Body of pancreas (tissue), 4 donors: ENCODE measurements around the gene ACADSB. TPM values are rescaled to one million over a fixed set of nuclear protein-coding genes. Genes with fewer than 3 reads are reported as not detected.

Experiments
- ATAC-seq: fragments of 150-250 bp; one replicate; pipeline ENCODE4 v1.9.1; 2016
- DNase-seq, 4 donors: peaks; one replicate each; pipeline ENCODE4 v3.0.0-alpha.2; 2019
- H3K27ac ChIP-seq, 4 donors: fragments of 200-600 bp; sonication (generic); 1 replicate in 3 of 4; 2 replicates in 1 of 4; pipeline versions ENCODE4 v1.5.1 to v1.6.1; 2016 to 2019; ENCODE audit warnings: mild to moderate bottlenecking in 1 of 4, mixed read lengths in 1 of 4, moderate library complexity in 1 of 4
- H3K27me3 ChIP-seq, 2 donors: fragments of 200-600 bp; sonication (generic); one replicate each; pipeline ENCODE4 v1.6.0; 2016; ENCODE audit warnings: mild to moderate bottlenecking in 1 of 2
- H3K36me3 ChIP-seq, 2 donors: fragments of 200-600 bp; sonication (generic); replicated peaks in 1 of 2; 2 replicates each; pipeline ENCODE4 v1.5.1; 2016; ENCODE audit warnings: low read depth in 2 of 2; ENCODE audit not compliant: insufficient read depth in 1 of 2
- H3K4me1 ChIP-seq: fragments of 200-600 bp; sonication (generic); one replicate; pipeline ENCODE4 v1.6.0; 2016
- H3K4me3 ChIP-seq, 2 donors: fragments of 200-600 bp; sonication (generic); 1 replicate in 1 of 2; 2 replicates in 1 of 2; pipeline ENCODE4 v1.5.1; 2016 to 2019
- H3K9me3 ChIP-seq, 3 donors: fragments of 200-600 bp; sonication (generic); 1 replicate in 2 of 3; 2 replicates in 1 of 3; pipeline ENCODE4 v1.5.1; 2016
- CTCF ChIP-seq, 7 experiments: fragments of 450-650 bp in 4 of 7; fragments of 200-600 bp in 3 of 7; sonication (generic) in 3 of 7; IDR thresholded peaks; one replicate each; pipeline ENCODE4 v1.5.1; 2016 to 2019; ENCODE audit warnings: antibody characterized with exemption in 7 of 7
- POLR2A ChIP-seq, 3 donors: fragments of 450-650 bp; IDR thresholded peaks; one replicate each; pipeline ENCODE4 v1.6.1; 2016; ENCODE audit warnings: antibody characterized with exemption in 3 of 3, mild to moderate bottlenecking in 2 of 3
- WGBS, 2 donors: methylation state at CpG; one replicate each; pipeline ENCODE4 v1.1.5; 2017; 5-methylcytosine and 5-hydroxymethylcytosine counted together
- intact Hi-C: fragments of 100-400 bp; cut with DNase I; formaldehyde crosslinking; loops from one replicate; pipeline ENCODE4 v1.15.1; 2023
- total RNA-seq, 2 donors: library from RNA; depleted of rRNA; stranded (reverse); fragments of >200 nt; gene quantifications; one replicate each; pipeline ENCODE4 v1.1.0, GENCODE V29; 2016

Gene ACADSB
- total RNA-seq, 2 donors from 2014 or later: 13.8 to 21.8 TPM

GRCh38 chr10:123042708-123043408 lies 34.1 kb downstream of the ACADSB start:
- Histone ChIP-seq H3K4me3 (no peak overlapping the region), H3K9me3 (no peaks in the 10 kb centered on the region), H3K36me3 (no peaks in the 10 kb centered on the region), H3K27ac (no peak overlapping the region), H3K27me3 (no peaks in the 10 kb centered on the region), H3K4me1 (no peaks in the 10 kb centered on the region)
- intact Hi-C loops: no loop called here
- 87% methylated on average over 12 of the region's 12 CpGs for WGBS, 2 donors
- ATAC-seq (no peak), DNase-seq (no peak)
- TF ChIP-seq CTCF (IDR thresholded peaks at IDR 0.05): no peak
- TF ChIP-seq POLR2A (IDR thresholded peaks at IDR 0.05): no peak

GRCh38 chr10:123043409-123043925 lies 34.7 kb downstream of the ACADSB start:
- intact Hi-C loops: no loop called here
- WGBS, 2 donors: 22 to 27% methylated on average over 5 of the region's 5 CpGs
- ATAC-seq: no peak

GRCh38 chr10:123044391-123044790 lies 35.6 kb downstream of the ACADSB start:
- no peak overlapping the region for H3K27ac ChIP-seq
- intact Hi-C loops: no loop called here
- H3K4me3 ChIP-seq: no peak overlapping the region
- ATAC-seq (no peak), DNase-seq (no peak)
- 91 to 96% methylated on average over 2 of the region's 2 CpGs for WGBS, 2 donors
- H3K4me1 ChIP-seq: no peaks in the 10 kb centered on the region
- TF ChIP-seq POLR2A (IDR thresholded peaks at IDR 0.05): no peak
- no peak for TF ChIP-seq CTCF (IDR thresholded peaks at IDR 0.05)
- H3K27me3 ChIP-seq: no peaks in the 10 kb centered on the region
- H3K9me3 ChIP-seq: no peaks in the 10 kb centered on the region
- no peaks in the 10 kb centered on the region for H3K36me3 ChIP-seq

More at GRCh38 chr10:123043409-123043925, 34.7 kb downstream of the ACADSB start:
- Histone ChIP-seq H3K4me3 (no peak overlapping the region), H3K27ac (no peak overlapping the region), H3K4me1 (no peaks in the 10 kb centered on the region), H3K27me3 (no peaks in the 10 kb centered on the region), H3K36me3 (no peaks in the 10 kb centered on the region), H3K9me3 (no peaks in the 10 kb centered on the region)
- peak in 6 of 7 experiments; percentile 30 to 55 (median 43) for TF ChIP-seq CTCF (IDR thresholded peaks at IDR 0.05)
- TF ChIP-seq POLR2A (IDR thresholded peaks at IDR 0.05): no peak
- DNase-seq: peak; percentile 16 to 39 (median 28)

- no peak overlapping the region for H3K27ac ChIP-seq
- H3K9me3 ChIP-seq: no peaks in the 10 kb centered on the region
- ATAC-seq: no peak
- no peaks in the 10 kb centered on the region for H3K4me1 ChIP-seq
- TF ChIP-seq CTCF (IDR thresholded peaks at IDR 0.05) (no peak), POLR2A (IDR thresholded peaks at IDR 0.05) (no peak)
- H3K36me3 ChIP-seq: no peaks in the 10 kb centered on the region
- intact Hi-C loops: no loop called here
- H3K27me3 ChIP-seq: no peaks in the 10 kb centered on the region
- no peak overlapping the region for H3K4me3 ChIP-seq
- 78 to 80% methylated on average over 4 of the region's 4 CpGs for WGBS, 2 donors
- DNase-seq: no peak
Observed at GRCh38 chr10:123045961-123046731, 37.3 kb downstream of the ACADSB start.
